ENCODE results near the gene IRF2BP2. TPM values are rescaled to one million over a fixed set of nuclear protein-coding genes. Genes with fewer than 3 reads are reported as not detected.

IRF2BP2 gene
- total and polyA plus RNA-seq, 2 of the 13 experiments (the other 11 are each of a cell fraction or from before 2014, with no cell fraction given), result 140 to 147 TPM

DNA sequence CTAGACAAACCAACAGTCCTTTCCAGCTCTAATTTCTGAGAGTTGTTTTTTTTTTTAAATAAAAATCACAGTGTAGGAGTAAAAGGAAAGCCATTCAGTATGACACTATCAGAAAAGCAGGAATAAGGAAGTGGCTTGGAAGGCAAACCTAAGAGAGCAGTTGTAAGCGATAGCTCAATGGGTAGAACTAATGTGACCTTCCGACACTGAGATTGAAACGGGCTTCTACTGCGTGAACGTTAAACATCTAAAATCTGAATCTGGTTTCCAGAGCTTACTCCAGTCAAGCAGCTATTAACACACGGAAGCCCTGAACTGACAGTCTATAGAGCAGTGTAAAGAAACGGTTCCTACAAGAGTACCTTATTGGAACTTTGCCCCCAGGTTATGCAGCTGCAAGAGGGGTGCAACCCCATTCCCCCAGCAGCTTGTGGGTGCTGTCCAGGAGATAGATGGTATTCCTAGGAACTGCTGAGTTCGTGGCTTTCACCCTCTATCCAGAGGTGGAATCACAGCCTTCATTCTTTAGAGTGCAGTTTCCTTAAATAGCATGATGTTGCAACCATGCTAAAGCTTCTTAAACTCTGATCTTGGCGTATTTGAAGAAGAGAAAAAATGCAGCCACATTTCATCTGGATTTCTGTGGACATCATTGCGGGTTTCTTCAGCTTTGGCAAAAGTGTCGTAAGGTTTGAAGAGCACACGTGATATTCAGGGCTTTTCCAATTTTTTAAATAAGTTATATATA is 3.3 kb upstream of the IRF2BP2 start (continued):
- TF ChIP-seq, protein P1, sequence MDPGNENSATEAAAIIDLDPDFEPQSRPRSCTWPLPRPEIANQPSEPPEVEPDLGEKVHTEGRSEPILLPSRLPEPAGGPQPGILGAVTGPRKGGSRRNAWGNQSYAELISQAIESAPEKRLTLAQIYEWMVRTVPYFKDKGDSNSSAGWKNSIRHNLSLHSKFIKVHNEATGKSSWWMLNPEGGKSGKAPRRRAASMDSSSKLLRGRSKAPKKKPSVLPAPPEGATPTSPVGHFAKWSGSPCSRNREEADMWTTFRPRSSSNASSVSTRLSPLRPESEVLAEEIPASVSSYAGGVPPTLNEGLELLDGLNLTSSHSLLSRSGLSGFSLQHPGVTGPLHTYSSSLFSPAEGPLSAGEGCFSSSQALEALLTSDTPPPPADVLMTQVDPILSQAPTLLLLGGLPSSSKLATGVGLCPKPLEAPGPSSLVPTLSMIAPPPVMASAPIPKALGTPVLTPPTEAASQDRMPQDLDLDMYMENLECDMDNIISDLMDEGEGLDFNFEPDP (CRISPR knock-in tag; conservative IDR thresholded peaks at IDR 0.05), result 0 out of 2 replicates have a peak, but pooled peaks have one; percentile 51
- TF ChIP-seq KLF16 (CRISPR knock-in tag; IDR thresholded peaks at IDR 0.05) (peak in 1 of 2 experiments; percentile 68; a peak in 1 of 4 replicates), POLR2AphosphoS5 (IDR thresholded peaks at IDR 0.05; ENCODE audit: low read depth, low read length) (peak; percentile 74), ZFP90 (CRISPR knock-in tag; IDR thresholded peaks at IDR 0.05; ENCODE audit: borderline replicate concordance) (peak; percentile 63; the same call in 1 of the 2 replicates), MYPOP (CRISPR knock-in tag; IDR thresholded peaks at IDR 0.05) (0 out of 2 replicates have a peak, but pooled peaks have one; percentile 10), HNRNPL (IDR thresholded peaks at IDR 0.05; ENCODE audit: low read depth, low read length) (0 out of 2 replicates have a peak, but pooled peaks have one; percentile 41), ZSCAN30 (CRISPR knock-in tag; IDR thresholded peaks at IDR 0.05) (0 out of 2 replicates have a peak, but pooled peaks have one; percentile 42), ELF4 (CRISPR knock-in tag; IDR thresholded peaks at IDR 0.05; ENCODE audit: borderline replicate concordance) (peak; percentile 56; the same call in 1 of the 2 replicates), ZFP82 (CRISPR knock-in tag; IDR thresholded peaks at IDR 0.05; ENCODE audit: borderline replicate concordance) (0 out of 2 replicates have a peak, but pooled peaks have one; percentile 21), FOXJ3 (CRISPR knock-in tag; IDR thresholded peaks at IDR 0.05; ENCODE audit: borderline replicate concordance) (0 out of 2 replicates have a peak, but pooled peaks have one; percentile 45), ZNF616 (CRISPR knock-in tag; IDR thresholded peaks at IDR 0.05; ENCODE audit: low read depth) (no peak), CREM (IDR thresholded peaks at IDR 0.05) (peak; percentile 56; the same call in 1 of the 2 replicates), CREM (CRISPR knock-in tag; IDR thresholded peaks at IDR 0.05) (no peak), HNF4G (IDR thresholded peaks at IDR 0.05; ENCODE audit: borderline replicate concordance, low read depth, low read length) (peak; percentile 41; the same call in 1 of the 2 replicates), HNF4G (CRISPR knock-in tag; IDR thresholded peaks at IDR 0.05; ENCODE audit: borderline replicate concordance, low read depth) (no peak), PATZ1 (CRISPR knock-in tag; IDR thresholded peaks at IDR 0.05) (peak; percentile 47; the same call in 1 of the 2 replicates), ARID2 (CRISPR knock-in tag; IDR thresholded peaks at IDR 0.05; ENCODE audit: borderline replicate concordance) (no peak), ZBTB8A (CRISPR knock-in tag; IDR thresholded peaks at IDR 0.05; ENCODE audit: borderline replicate concordance, low read depth) (no peak), HOXA5 (CRISPR knock-in tag; IDR thresholded peaks at IDR 0.05) (peak; percentile 65; the same call in 1 of the 2 replicates), SNAPC2 (CRISPR knock-in tag; IDR thresholded peaks at IDR 0.05) (0 out of 2 replicates have a peak, but pooled peaks have one; percentile 29), CHCHD3 (CRISPR knock-in tag; IDR thresholded peaks at IDR 0.05) (no peak), SNAPC5 (CRISPR knock-in tag; IDR thresholded peaks at IDR 0.05; ENCODE audit: borderline replicate concordance) (0 out of 2 replicates have a peak, but pooled peaks have one; percentile 56)

Data from HepG2 (cell line).